Fibroblast of mammary gland (primary cell): ENCODE data around the gene ALKBH2.

ENCODE experiments used
- DNase-seq: peaks from one replicate; pipeline ENCODE4 v3.0.0-alpha.2; 2010; ENCODE audit warnings: low read depth
- H3K4me3 ChIP-seq: 2 replicates; pipeline ENCODE4 v1.5.1; 2011; ENCODE audit warnings: low read depth, mild to moderate bottlenecking, low read length, moderate library complexity; ENCODE audit not compliant: control insufficient read depth
- CTCF ChIP-seq: conservative IDR thresholded peaks from 2 replicates; pipeline ENCODE4 v1.5.1; 2011; ENCODE audit warnings: low read depth, low read length, inconsistent platforms; ENCODE audit not compliant: control insufficient read depth, insufficient read depth

ALKBH2 gene

DNA sequence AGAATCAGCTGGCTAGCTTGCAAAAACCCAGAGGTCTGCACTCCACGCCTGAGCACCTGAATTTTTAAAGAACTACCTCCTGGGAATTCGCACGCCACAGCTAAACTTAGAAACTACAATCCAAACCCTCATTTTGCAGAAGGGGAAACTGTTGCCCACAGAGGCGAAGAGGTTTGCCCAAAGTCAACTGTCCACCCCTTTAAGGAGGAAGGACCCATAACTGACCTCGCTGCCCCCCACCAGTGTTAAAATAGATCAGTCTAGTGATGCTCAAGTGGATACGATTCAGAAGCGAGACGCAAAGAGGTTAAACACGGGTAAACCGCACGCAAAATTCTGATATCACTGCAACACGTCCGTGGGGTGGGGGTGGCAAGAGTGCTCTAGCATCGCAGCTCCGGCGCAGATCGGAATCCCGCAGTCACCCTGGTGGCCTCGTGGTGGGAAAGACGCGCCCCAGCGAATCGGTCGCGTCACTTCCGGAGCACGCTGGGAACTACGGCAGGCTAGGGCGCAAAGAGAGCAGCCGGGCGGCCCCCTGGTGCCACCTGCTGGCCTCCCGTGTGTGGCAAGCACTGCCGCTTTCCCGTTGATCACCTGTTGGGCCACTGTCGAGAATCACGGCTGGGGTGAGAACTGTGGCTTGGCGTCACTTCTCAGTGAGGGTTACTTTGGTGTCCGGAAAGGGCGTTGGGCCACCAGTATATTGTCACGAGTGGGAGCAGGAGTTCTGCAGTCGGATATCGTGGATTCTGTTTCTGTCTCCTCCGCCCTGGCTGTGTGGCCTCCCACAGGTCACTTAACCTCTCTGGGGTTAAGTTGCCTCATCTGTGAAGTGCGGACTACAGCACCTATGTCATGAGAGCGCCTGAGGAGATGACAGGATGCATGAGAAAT lies at the start of gene ALKBH2:
ALKBH2 (minus strand) TSS at position 451 of the 897 bp plus-strand sequence. CDS start 686 bp downstream, outside the sequence.
- peak; percentile 86 for TF ChIP-seq CTCF
- peak within 1 kb of the TSS; percentile 73 for H3K4me3 ChIP-seq
- peak; percentile 88 for DNase-seq

DNA sequence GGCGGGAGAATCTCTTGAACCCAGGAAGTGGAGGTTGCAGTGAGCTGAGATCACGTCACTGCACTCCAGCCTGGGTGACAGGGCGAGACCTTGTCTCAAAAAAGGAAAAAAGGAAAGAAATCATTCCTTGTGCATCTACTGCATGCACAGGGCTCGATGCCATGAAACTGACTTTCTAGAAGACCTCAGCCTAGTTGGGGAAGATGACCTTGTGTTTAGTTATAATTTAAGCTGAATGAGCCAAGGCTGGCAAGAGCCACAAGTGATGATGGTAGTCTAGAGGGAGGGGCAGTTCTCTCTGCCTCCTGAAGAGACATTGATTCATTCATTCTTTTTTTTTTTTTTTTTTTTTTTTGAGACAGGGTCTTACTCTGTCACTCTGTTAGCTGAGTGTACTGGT lies 47.3 kb upstream of the ALKBH2 start:
- no peak for TF ChIP-seq CTCF

GRCh38 chr12:109139791-109140190 lies 46.5 kb upstream of the ALKBH2 start:
- H3K4me3 ChIP-seq: no peak overlapping the region
- TF ChIP-seq CTCF: no peak
- DNase-seq: no peak

More for the DNA sequence above, 47.3 kb upstream of the ALKBH2 start:
- no peak overlapping the region for H3K4me3 ChIP-seq
- DNase-seq: no peak

DNA sequence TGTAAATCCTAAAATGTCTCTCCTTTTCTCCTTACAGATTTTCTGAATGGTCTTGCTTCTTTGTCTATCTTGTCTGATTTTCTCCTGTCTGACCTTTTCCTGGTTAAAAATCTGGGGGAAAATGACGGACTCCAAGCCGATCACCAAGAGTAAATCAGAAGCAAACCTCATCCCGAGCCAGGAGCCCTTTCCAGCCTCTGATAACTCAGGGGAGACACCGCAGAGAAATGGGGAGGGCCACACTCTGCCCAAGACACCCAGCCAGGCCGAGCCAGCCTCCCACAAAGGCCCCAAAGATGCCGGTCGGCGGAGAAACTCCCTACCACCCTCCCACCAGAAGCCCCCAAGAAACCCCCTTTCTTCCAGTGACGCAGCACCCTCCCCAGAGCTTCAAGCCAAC lies 46.1 kb upstream of the ALKBH2 start:
- no peak overlapping the region for H3K4me3 ChIP-seq
- DNase-seq: no peak
- TF ChIP-seq CTCF: no peak

- DNase-seq: no peak
- no peak for TF ChIP-seq CTCF
- H3K4me3 ChIP-seq: no peak overlapping the region
These were observed 43.8 kb upstream of the ALKBH2 start for GRCh38 chr12:109137055-109137454.

- peak; percentile 70 for DNase-seq
- peak; percentile 67 for TF ChIP-seq CTCF
These were observed 41.1 kb upstream of the ALKBH2 start for GRCh38 chr12:109134186-109134917.

More at GRCh38 chr12:109134186-109134917, 41.1 kb upstream of the ALKBH2 start:
- no peak overlapping the region for H3K4me3 ChIP-seq
